WERI-Rb-1 (cell line): ENCODE data around the gene DENND1A.
A peak's percentile ranks its signal among the peaks of the same experiment; 100 is the strongest.

Experiments used
- DNase-seq: peaks from one replicate; pipeline ENCODE4 v3.0.0-alpha.2; 2020
- H3K27ac ChIP-seq: fragments of 250-450 bp; sonication (Bioruptor Pico); 2 replicates; pipeline ENCODE4 v1.5.1; 2020; ENCODE audit warnings: mild to moderate bottlenecking, moderate library complexity
- H3K27me3 ChIP-seq: fragments of 250-450 bp; sonication (Bioruptor Pico); 2 replicates; pipeline ENCODE4 v1.5.1; 2021; ENCODE audit warnings: mild to moderate bottlenecking, low read depth, moderate library complexity; ENCODE audit not compliant: insufficient read depth, severe bottlenecking
- H3K36me3 ChIP-seq: fragments of 250-450 bp; sonication (Bioruptor Pico); 2 replicates; pipeline ENCODE4 v1.5.1; 2020; ENCODE audit warnings: mild to moderate bottlenecking, moderate library complexity
- H3K4me3 ChIP-seq: 2 replicates; pipeline ENCODE4 v1.5.1; 2011; ENCODE audit warnings: low read depth, mild to moderate bottlenecking, control low read depth, low read length
- H3K9me3 ChIP-seq: fragments of 250-450 bp; sonication (Bioruptor Pico); 2 replicates; pipeline ENCODE4 v1.5.1; 2021; ENCODE audit warnings: mild to moderate bottlenecking, moderate library complexity; ENCODE audit not compliant: severe bottlenecking
- CTCF ChIP-seq: IDR thresholded peaks from 2 replicates; pipeline ENCODE4 v1.5.1; 2011; ENCODE audit warnings: low read depth, mild to moderate bottlenecking, control low read depth, inconsistent platforms, low read length

DENND1A gene

GRCh38 chr9:123651273-123651672 is 278.7 kb downstream of the DENND1A start:
- peaks cover 8% of the 10 kb centered on the region for H3K36me3 ChIP-seq
- no peak overlapping the region for H3K27ac ChIP-seq
- TF ChIP-seq CTCF, result no peak
- no peaks in the 10 kb centered on the region for H3K9me3 ChIP-seq
- no peaks in the 10 kb centered on the region for H3K27me3 ChIP-seq
- no peak overlapping the region for H3K4me3 ChIP-seq
- no peak for DNase-seq

GRCh38 chr9:123649909-123650308 is 280.0 kb downstream of the DENND1A start:
- no peak for DNase-seq
- Histone ChIP-seq H3K9me3 (no peaks in the 10 kb centered on the region), H3K36me3 (peaks cover 8% of the 10 kb centered on the region), H3K4me3 (no peak overlapping the region), H3K27ac (no peak overlapping the region), H3K27me3 (no peaks in the 10 kb centered on the region)
- TF ChIP-seq CTCF, result no peak

GRCh38 chr9:123647145-123647544 is 282.8 kb downstream of the DENND1A start:
- TF ChIP-seq CTCF, result no peak
- no peak overlapping the region for H3K4me3 ChIP-seq
- DNase-seq, result no peak
- peaks cover 11% of the 10 kb centered on the region for H3K36me3 ChIP-seq
- no peaks in the 10 kb centered on the region for H3K9me3 ChIP-seq
- no peak overlapping the region for H3K27ac ChIP-seq
- H3K27me3 ChIP-seq, result no peaks in the 10 kb centered on the region

GRCh38 chr9:123645762-123646161 is 284.2 kb downstream of the DENND1A start:
- H3K9me3 ChIP-seq, result no peaks in the 10 kb centered on the region
- no peak for TF ChIP-seq CTCF
- H3K27ac ChIP-seq, result no peak overlapping the region
- H3K36me3 ChIP-seq, result peaks cover 8% of the 10 kb centered on the region
- no peak for DNase-seq
- no peaks in the 10 kb centered on the region for H3K27me3 ChIP-seq
- no peak overlapping the region for H3K4me3 ChIP-seq

DNA sequence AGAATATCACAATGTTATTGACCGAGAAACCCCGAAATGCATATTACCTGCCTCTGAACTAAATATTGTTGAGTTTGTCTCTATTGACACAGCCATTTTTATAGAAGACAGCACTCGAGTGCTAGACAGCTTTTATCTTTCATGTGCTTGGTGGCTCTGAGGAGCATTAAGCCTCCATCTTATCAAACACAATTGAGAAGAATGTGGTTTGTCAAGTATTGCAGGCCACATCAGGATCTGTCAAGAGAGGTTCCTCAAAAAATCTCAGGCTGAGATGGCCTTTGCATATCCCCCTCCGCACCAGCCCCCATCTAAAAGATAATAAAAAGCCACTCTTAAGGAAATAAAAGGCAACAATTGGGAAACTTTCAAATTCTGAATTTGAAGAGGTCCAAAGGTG is 284.8 kb downstream of the DENND1A start:
- no peaks in the 10 kb centered on the region for H3K27me3 ChIP-seq
- H3K27ac ChIP-seq, result no peak overlapping the region
- no peak for TF ChIP-seq CTCF
- H3K36me3 ChIP-seq, result peaks cover 8% of the 10 kb centered on the region
- H3K4me3 ChIP-seq, result no peak overlapping the region
- DNase-seq, result no peak
- H3K9me3 ChIP-seq, result no peaks in the 10 kb centered on the region

DNA sequence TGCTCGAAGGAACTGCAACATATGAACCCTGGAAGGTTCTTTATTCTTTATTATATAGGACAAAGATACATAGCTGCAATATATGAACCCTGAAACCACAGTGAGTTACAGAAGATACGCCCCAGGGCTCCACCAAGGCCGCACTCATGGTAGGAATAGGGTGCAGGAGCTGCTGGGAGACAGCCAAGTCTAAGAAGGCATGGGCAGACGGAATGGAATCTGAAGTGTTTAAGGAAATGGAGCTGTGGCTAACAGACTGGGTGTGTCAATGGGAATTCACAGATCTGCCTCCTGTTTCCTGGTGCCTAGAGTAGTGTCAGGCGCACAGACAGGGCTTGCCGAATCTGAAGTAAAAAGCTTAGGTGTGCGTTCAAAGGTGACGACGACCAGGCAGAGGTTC is 286.4 kb downstream of the DENND1A start:
- Histone ChIP-seq H3K9me3 (no peaks in the 10 kb centered on the region), H3K27ac (peak overlapping the region; percentile 86), H3K36me3 (peaks cover 5% of the 10 kb centered on the region), H3K27me3 (no peaks in the 10 kb centered on the region), H3K4me3 (no peak overlapping the region)
- no peak for DNase-seq
- TF ChIP-seq CTCF, result no peak
